ENCODE measurements around the gene SINHCAF.

- TF ChIP-seq CTCF (IDR thresholded peaks at IDR 0.05; ENCODE audit: low read length) = 0 out of 2 replicates have a peak, but pooled peaks have one; percentile 3
- TF ChIP-seq EZH2 (optimal IDR thresholded peaks at IDR 0.05; ENCODE audit: low read depth, low read length) = no peak
- no peak for TF ChIP-seq EZH2phosphoT487 (IDR thresholded peaks at IDR 0.05; ENCODE audit: low read length)
Measured at GRCh38 chr12:31324845-31325523, 966 bp downstream of the SINHCAF start.
